GM20000 (cell line): ENCODE data around the gene GAPDH.

Source experiments
- DNase-seq: peaks from one replicate; pipeline ENCODE4 v3.0.0; 2012; ENCODE audit warnings: low spot score
- TF ChIP-seq, protein P1 (sequence below): IDR thresholded peaks from 2 replicates; pipeline ENCODE4 v1.5.1; 2012; ENCODE audit warnings: mild to moderate bottlenecking, control low read depth; ENCODE audit errors: extremely low read depth, missing control alignments

GAPDH gene

DNA sequence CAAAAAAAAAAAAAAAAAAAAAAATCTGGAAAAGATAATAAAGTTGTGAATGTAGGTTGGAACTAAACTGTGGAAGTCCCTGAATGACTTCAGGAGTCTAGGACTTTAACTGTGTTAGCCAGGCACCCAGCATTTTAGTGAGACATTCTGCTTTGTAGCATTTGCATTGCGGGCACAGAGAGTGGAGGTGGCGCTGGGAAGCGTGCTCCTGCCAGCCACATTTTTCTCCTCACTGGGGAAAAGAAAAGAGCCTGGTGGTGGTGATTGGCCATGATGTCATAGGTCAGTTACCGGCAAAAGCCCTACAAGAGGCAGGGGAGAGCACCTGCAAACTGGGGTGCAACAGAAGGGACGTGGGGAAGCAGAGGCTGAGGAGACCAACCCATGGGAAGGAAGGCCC, 9.7 kb upstream of the GAPDH start:
- TF ChIP-seq, protein P1, sequence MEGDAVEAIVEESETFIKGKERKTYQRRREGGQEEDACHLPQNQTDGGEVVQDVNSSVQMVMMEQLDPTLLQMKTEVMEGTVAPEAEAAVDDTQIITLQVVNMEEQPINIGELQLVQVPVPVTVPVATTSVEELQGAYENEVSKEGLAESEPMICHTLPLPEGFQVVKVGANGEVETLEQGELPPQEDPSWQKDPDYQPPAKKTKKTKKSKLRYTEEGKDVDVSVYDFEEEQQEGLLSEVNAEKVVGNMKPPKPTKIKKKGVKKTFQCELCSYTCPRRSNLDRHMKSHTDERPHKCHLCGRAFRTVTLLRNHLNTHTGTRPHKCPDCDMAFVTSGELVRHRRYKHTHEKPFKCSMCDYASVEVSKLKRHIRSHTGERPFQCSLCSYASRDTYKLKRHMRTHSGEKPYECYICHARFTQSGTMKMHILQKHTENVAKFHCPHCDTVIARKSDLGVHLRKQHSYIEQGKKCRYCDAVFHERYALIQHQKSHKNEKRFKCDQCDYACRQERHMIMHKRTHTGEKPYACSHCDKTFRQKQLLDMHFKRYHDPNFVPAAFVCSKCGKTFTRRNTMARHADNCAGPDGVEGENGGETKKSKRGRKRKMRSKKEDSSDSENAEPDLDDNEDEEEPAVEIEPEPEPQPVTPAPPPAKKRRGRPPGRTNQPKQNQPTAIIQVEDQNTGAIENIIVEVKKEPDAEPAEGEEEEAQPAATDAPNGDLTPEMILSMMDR: no peak
- no peak for DNase-seq

GRCh38 chr12:6526201-6526600, 8.1 kb upstream of the GAPDH start:
- TF ChIP-seq, protein P1: no peak

DNA sequence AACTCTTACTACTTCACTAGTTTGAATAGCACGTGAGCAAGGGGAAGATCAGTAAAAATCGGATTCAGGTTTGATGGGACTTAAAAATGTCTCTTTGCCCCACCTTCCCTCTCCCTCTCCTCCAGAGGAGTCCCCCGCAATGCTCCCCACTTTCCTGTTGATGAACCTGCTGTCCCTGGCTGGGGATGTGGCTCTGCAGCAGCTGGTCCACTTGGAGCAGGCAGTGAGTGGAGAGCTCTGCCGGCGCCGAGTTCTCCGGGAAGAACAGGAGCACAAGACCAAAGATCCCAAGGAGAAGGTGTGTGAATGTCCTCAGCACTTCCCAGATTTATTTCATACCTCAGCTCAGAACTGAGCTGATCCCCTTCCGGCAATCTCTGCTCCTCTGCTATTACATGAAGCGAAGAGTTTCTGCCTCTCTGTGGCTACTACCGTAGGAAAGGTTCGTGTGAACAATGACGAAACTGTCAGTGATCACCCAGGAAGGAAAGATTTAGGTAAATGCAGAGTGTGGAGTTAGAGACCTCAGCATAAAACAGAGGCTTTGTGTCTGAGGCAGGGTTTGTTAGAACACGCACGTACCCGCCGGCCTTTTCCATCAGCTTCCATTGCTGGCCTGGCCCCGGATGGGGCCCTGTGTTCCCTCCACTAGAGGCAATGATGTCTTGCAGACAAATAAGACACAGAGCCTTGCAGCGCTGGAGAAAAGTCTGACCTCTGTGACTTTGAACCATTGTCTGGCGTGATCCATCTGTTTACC, 7.4 kb upstream of the GAPDH start:
- DNase-seq: no peak
- TF ChIP-seq, protein P1: no peak

More at GRCh38 chr12:6526201-6526600, 8.1 kb upstream of the GAPDH start:
- no peak for DNase-seq

GRCh38 chr12:6527711-6528110, 6.6 kb upstream of the GAPDH start:
- TF ChIP-seq, protein P1: no peak
- no peak for DNase-seq

DNA sequence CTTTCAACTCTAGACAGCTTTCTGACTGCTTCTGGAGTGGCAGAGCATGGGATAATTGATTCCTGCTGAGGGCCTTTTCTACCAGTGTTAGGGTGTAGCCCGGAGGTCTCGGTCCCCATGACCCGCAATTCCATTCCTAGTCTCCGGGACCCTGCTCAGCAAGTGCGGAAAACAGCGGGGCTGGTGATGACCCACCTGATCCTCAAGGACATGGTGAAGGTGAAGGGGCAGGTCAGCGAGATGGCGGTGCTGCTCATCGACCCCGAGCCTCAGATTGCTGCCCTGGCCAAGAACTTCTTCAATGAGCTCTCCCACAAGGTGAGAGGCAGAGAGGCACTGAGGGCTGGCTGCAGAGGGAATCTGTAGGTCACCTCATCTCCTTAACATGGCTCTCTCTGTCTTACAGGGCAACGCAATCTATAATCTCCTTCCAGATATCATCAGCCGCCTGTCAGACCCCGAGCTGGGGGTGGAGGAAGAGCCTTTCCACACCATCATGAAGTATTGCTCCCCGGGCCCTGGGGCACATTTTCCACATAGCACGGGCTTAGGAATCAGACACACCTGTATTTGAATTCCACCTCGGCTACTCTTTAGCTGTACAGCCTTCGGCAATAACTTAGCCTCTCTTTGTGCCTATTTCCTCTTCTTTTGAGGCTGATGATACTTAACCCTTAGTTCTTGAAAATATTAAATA, 5.6 kb upstream of the GAPDH start:
- no peak for DNase-seq
- TF ChIP-seq, protein P1: no peak

GRCh38 chr12:6529291-6529737, 5.0 kb upstream of the GAPDH start:
- DNase-seq: no peak
- TF ChIP-seq, protein P1: no peak

- no peak for DNase-seq
- TF ChIP-seq, protein P1: no peak
These were observed 3.6 kb upstream of the GAPDH start for GRCh38 chr12:6530576-6531260.
